Measurements from ENCODE around the gene ASB1. TPM values are rescaled to one million over a fixed set of nuclear protein-coding genes. Genes with fewer than 3 reads are reported as not detected.

ASB1 gene
- total RNA-seq, 1 donor from 2014 or later = 33.9 TPM

DNA sequence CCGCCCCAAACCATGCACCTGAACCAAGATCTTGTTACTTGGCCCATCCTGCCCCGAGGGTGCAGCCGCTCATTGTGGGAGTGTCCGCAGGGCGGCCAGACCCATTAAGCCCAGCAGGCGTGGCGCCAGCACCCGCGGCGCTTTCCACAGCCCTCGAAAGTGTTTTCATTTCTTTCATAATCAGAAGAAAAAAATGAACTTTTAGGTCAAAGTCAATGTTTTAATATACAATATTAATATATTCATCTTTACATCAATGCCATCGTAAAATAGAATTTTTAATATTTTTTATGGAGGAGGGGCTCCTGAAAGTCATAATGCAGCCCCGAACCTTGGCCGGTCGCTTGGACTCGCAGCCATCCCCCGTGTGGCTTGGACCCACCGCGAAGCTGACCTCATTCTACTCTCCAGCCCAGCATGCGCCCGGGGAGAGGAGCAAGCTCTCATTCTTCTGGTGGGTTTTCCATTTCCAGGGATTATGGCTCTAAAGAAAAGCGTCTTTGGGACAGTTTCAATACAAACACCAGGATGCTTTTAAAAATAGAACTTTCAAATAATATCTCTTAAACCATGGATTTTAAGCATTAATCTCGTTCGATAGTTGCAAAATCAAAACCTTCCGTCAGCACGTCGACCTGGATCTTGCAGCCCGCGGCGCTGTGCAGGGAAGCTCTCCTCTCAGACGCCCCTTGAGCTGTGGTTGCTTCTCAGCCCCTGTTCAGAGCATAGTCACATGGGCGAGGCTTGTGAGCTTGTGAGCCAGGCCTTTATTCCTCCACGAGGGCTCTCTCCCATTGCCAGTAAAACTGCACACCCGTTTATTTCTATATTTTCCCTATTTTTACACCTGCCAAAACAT lies 17.2 kb upstream of the ASB1 start:
- no peaks in the 10 kb centered on the region for H3K9me3 Mint-ChIP-seq
- DNase-seq = no peak
- no peaks in the 10 kb centered on the region for H3K27me3 Mint-ChIP-seq
- no peaks in the 10 kb centered on the region for H3K4me1 Mint-ChIP-seq
- no peak overlapping the region for H3K4me3 Mint-ChIP-seq
- H3K36me3 Mint-ChIP-seq (ENCODE audit: low read depth) = no peaks in the 10 kb centered on the region
- no peak overlapping the region for H3K27ac Mint-ChIP-seq
- intact Hi-C loops (cut with micrococcal nuclease) = no loop called here

DNA sequence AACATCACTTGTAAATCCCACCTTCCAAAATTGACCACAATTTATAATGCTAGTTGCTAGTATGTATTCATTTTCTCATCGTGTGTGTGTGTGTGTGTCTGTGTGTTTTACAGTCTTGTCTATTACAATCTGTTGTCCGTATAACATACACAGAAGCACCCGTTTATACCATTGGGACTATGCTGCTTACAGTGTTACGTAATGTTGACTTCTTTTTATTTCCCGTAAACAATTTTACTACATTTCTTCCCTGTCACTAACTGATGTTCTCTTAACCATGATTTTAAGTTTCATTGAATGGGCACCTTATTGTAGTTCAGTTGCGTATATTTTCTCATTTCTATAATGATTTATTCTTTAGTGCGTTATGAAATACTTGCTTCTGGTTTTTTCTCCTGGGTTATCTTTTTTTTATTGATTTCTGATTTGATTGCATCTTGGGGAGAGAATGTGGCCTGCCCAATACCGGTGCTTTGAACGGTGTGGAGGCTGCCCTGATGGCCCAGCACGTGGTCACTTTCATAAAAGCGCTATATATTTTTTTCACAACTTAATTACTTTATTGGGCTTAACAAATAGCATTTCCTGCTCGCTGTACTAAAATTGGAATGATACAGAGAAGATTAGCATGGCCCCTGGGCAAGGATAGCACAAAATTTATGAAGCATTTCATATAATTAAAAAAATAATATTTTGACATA lies 14.5 kb upstream of the ASB1 start:
- Mint-ChIP-seq H3K9me3 (peaks cover 16% of the 10 kb centered on the region), H3K27me3 (peaks cover 2% of the 10 kb centered on the region), H3K4me1 (no peaks in the 10 kb centered on the region), H3K4me3 (no peak overlapping the region), H3K36me3 (ENCODE audit: low read depth) (peaks cover 2% of the 10 kb centered on the region), H3K27ac (no peak overlapping the region)
- intact Hi-C loops (cut with micrococcal nuclease) = no loop called here
- DNase-seq = no peak

DNA sequence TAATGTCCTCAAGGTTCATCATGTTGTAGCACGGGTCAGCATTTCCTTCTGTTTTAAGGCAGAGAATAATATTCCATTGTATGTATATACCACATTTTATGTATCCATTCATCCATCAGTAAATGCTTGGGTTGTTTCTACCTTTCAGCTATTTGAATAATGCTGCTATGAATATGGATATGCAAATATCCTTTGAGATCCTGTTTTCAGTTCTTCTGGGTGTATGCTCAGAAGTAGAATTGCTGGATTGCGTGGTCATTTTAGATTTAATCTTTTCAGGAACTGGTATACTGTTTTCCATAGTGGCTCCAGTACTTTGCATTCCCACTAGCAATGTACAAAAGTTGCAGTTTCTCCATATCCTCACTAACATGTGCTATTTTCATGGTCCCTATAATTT lies 13.4 kb upstream of the ASB1 start:
- Mint-ChIP-seq H3K4me1 (no peaks in the 10 kb centered on the region), H3K27me3 (peaks cover 2% of the 10 kb centered on the region), H3K36me3 (ENCODE audit: low read depth) (peaks cover 2% of the 10 kb centered on the region), H3K9me3 (peaks cover 16% of the 10 kb centered on the region), H3K27ac (no peak overlapping the region), H3K4me3 (no peak overlapping the region)
- intact Hi-C loops (cut with micrococcal nuclease) = no loop called here
- no peak for DNase-seq

- no peaks in the 10 kb centered on the region for H3K4me1 Mint-ChIP-seq
- no peak overlapping the region for H3K27ac Mint-ChIP-seq
- H3K9me3 Mint-ChIP-seq = peaks cover 16% of the 10 kb centered on the region
- intact Hi-C loops (cut with micrococcal nuclease) = no loop called here
- H3K4me3 Mint-ChIP-seq = no peak overlapping the region
- DNase-seq = no peak
- H3K36me3 Mint-ChIP-seq (ENCODE audit: low read depth) = peaks cover 2% of the 10 kb centered on the region
- peaks cover 4% of the 10 kb centered on the region for H3K27me3 Mint-ChIP-seq
Measured at GRCh38 chr2:238415036-238415764, 11.5 kb upstream of the ASB1 start.

- no peak for DNase-seq
- Mint-ChIP-seq H3K4me1 (no peaks in the 10 kb centered on the region), H3K27me3 (peaks cover 4% of the 10 kb centered on the region), H3K9me3 (peaks cover 16% of the 10 kb centered on the region), H3K27ac (no peak overlapping the region), H3K36me3 (ENCODE audit: low read depth) (peaks cover 2% of the 10 kb centered on the region), H3K4me3 (no peak overlapping the region)
- intact Hi-C loops (cut with micrococcal nuclease) = no loop called here
Measured at GRCh38 chr2:238415893-238416292, 10.8 kb upstream of the ASB1 start.

DNA sequence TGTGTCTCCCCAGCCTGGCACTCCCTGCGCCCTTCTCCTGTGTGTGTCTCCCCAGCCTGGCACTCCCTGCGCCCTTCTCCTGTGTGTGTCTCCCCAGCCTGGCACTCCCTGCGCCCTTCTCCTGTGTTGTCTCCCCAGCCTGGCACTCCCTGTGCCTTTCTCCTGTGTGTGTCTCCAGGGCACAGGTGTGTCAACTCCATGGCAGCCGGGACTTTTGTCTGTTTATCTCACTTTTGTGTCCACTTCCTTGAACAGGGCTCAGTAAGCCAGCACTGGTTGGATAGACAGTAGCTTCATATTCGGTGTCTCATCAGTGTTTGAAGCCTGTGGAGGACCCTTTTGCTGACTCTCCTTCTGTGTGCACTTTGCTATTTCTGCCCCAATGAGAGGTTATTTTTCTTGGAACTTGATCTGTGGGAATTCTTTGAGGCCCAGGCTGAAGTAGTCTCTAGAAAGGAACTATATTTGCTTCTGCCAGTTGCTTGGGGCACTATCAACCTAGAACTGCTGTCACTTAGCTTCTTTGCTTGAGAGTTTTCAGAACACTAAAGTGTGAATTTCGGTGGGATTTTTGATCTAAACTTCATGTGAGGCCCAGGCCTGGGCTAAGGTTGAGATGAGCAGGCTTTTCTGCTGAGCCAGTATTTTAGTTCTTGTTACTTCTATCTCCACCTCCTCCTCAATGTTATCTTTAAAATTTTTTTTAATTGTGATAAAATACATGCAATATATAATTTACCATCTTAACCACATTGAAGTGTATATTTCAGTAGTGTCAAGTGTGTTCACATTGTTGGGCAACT lies 8.3 kb upstream of the ASB1 start:
- Mint-ChIP-seq H3K4me1 (no peaks in the 10 kb centered on the region), H3K36me3 (ENCODE audit: low read depth) (peaks cover 2% of the 10 kb centered on the region), H3K27ac (no peak overlapping the region), H3K9me3 (peaks cover 16% of the 10 kb centered on the region), H3K27me3 (peaks cover 4% of the 10 kb centered on the region), H3K4me3 (no peak overlapping the region)
- no peak for DNase-seq
- intact Hi-C loops (cut with micrococcal nuclease) = no loop called here

- peaks cover 16% of the 10 kb centered on the region for H3K9me3 Mint-ChIP-seq
- no peak overlapping the region for H3K4me3 Mint-ChIP-seq
- H3K36me3 Mint-ChIP-seq (ENCODE audit: low read depth) = peaks cover 2% of the 10 kb centered on the region
- peaks cover 4% of the 10 kb centered on the region for H3K27me3 Mint-ChIP-seq
- H3K27ac Mint-ChIP-seq = no peak overlapping the region
- intact Hi-C loops (cut with micrococcal nuclease) = no loop called here
- no peak for DNase-seq
- H3K4me1 Mint-ChIP-seq = no peaks in the 10 kb centered on the region
Measured at GRCh38 chr2:238418999-238419546, 7.7 kb upstream of the ASB1 start.

DNA sequence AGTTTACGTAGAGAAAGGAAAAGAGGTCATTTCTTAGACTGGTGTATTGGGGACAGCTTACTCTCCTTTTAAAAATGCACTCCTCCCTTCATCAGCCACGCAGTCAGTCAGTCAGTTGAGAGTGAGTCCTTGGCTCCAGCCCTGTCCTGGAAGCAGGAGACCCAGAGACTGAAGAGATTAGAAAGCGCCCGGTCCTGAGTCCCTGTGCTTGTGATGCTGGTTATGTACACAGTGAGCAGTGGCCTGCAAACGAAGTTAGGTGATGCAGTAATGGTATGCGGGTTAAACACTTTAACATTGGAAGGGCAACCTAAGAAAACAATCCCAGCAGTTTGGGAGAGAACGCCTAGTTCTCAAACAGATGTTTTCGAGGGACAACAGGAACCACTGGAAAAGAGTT lies 6.3 kb upstream of the ASB1 start:
- Mint-ChIP-seq H3K9me3 (peaks cover 15% of the 10 kb centered on the region), H3K36me3 (ENCODE audit: low read depth) (peaks cover 2% of the 10 kb centered on the region)
- DNase-seq = no peak

DNA sequence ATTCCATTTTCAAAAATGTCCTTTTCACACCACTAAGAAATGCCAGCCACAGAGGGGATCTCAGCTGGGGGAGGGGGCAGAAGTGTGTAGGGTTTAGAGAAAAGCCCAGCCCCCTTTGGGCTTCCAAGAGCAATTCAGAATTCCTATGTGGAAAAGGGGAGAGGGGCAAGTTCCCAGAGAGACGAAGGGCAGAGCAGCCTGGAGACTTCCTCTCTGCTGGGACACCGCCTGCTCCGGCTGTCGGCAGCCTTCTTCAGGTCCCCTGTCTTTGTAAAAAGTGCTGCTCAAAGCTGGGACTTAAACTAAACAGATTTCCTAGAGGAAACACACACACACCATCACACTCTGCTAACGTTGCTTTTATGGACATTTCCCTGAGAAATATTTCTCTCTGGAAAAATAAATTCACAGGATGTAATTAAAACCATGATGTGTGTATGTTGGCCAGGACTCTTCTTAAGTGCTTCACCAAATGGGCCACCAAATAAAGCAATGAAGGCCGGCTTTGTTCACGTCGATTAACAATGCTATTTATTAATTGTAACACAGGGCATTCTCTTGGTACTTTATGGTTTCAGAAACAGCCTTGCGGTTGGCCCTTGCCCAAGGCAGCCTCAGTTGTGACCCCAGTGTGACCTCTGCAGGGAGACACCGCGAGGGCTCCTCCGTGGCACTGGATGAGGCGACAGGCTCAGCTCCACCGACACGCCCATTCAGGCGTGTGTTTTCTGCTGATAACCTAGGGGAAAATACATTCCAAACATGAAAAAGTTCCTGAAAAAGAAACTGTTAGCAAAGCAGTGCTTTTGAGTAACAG lies 5.6 kb upstream of the ASB1 start:
- Mint-ChIP-seq H3K4me3 (no peak overlapping the region), H3K4me1 (peaks cover 4% of the 10 kb centered on the region), H3K27me3 (peaks cover 4% of the 10 kb centered on the region), H3K9me3 (peaks cover 8% of the 10 kb centered on the region), H3K27ac (no peak overlapping the region), H3K36me3 (ENCODE audit: low read depth) (peaks cover 2% of the 10 kb centered on the region)
- intact Hi-C loops (cut with micrococcal nuclease) = loop anchor here (10.0 kb wide), 1 partner anchor 726 kb away; no protein-coding TSS in a partner anchor
- no peak for DNase-seq

More for the DNA sequence above, 6.3 kb upstream of the ASB1 start:
- no peak overlapping the region for H3K4me3 Mint-ChIP-seq
- H3K27ac Mint-ChIP-seq = no peak overlapping the region
- intact Hi-C loops (cut with micrococcal nuclease) = loop anchor here (10.0 kb wide), 1 partner anchor 726 kb away; no protein-coding TSS in a partner anchor
- H3K27me3 Mint-ChIP-seq = peaks cover 4% of the 10 kb centered on the region
- H3K4me1 Mint-ChIP-seq = peaks cover 2% of the 10 kb centered on the region

GRCh38 chr2:238421695-238422035 lies 5.1 kb upstream of the ASB1 start:
- Mint-ChIP-seq H3K27me3 (peaks cover 3% of the 10 kb centered on the region), H3K4me1 (peaks cover 6% of the 10 kb centered on the region), H3K4me3 (no peak overlapping the region), H3K36me3 (ENCODE audit: low read depth) (peaks cover 2% of the 10 kb centered on the region), H3K27ac (no peak overlapping the region), H3K9me3 (peaks cover 3% of the 10 kb centered on the region)
- intact Hi-C loops (cut with micrococcal nuclease) = loop anchor here (10.0 kb wide), 1 partner anchor 727 kb away; no protein-coding TSS in a partner anchor
- DNase-seq = no peak

GRCh38 chr2:238422285-238422684 lies 4.4 kb upstream of the ASB1 start:
- peaks cover 3% of the 10 kb centered on the region for H3K27me3 Mint-ChIP-seq
- no peaks in the 10 kb centered on the region for H3K9me3 Mint-ChIP-seq
- intact Hi-C loops (cut with micrococcal nuclease) = loop anchor here (10.0 kb wide), 1 partner anchor 727 kb away; no protein-coding TSS in a partner anchor
- no peak for DNase-seq
- peaks cover 7% of the 10 kb centered on the region for H3K4me1 Mint-ChIP-seq
- H3K36me3 Mint-ChIP-seq (ENCODE audit: low read depth) = peaks cover 2% of the 10 kb centered on the region
- no peak overlapping the region for H3K27ac Mint-ChIP-seq
- H3K4me3 Mint-ChIP-seq = no peak overlapping the region

- no peak overlapping the region for H3K27ac Mint-ChIP-seq
- peaks cover 3% of the 10 kb centered on the region for H3K27me3 Mint-ChIP-seq
- H3K36me3 Mint-ChIP-seq (ENCODE audit: low read depth) = peaks cover 8% of the 10 kb centered on the region
- peaks cover 13% of the 10 kb centered on the region for H3K4me1 Mint-ChIP-seq
- H3K4me3 Mint-ChIP-seq = no peak overlapping the region
- no peak for DNase-seq
- no peaks in the 10 kb centered on the region for H3K9me3 Mint-ChIP-seq
- intact Hi-C loops (cut with micrococcal nuclease) = loop anchor here (10.0 kb wide), 1 partner anchor 728 kb away; no protein-coding TSS in a partner anchor
Measured at GRCh38 chr2:238422940-238423339, 3.8 kb upstream of the ASB1 start.

Measured in activated CD4-positive, alpha-beta T cell treated with anti-CD3 and anti-CD28 coated beads, Interleukin-2, amount 10 ng/mL, durations not matched to agents 24 days and 14 days (primary cell).